ENCODE results near the gene PATE2. TPM values are rescaled to one million over a fixed set of nuclear protein-coding genes. Genes with fewer than 3 reads are reported as not detected.

The PATE2 gene
- 0.15 TPM in 1 of 2 replicates, not detected in the other for total RNA-seq (ENCODE audit: low replicate concordance)

GRCh38 chr11:125778728-125779127 lies at the start of gene PATE2:
PATE2 (minus strand) TSS chr11:125778828; CDS start chr11:125778773, 55 bp downstream.

GRCh38 chr11:125787827-125788226 lies 9.2 kb upstream of the PATE2 start, which contains the start of gene PATE3:
PATE3 (plus strand) TSS chr11:125788127; CDS start chr11:125788152, 25 bp downstream.

GRCh38 chr11:125745979-125746378 lies 32.6 kb downstream of the PATE2 start, which contains the start of gene PATE1:
PATE1 (plus strand) TSS chr11:125746279; CDS start chr11:125746305, 26 bp downstream.

Other genes starting within 250 kb of the PATE2 start
- gene EI24, start 209.4 kb downstream of the PATE2 start, total RNA-seq (ENCODE audit: low replicate concordance): 76.6 and 98.1 TPM in 2 replicates
- 245 and 789 TPM in 2 replicates for gene STT3A, start 186.0 kb downstream of the PATE2 start, total RNA-seq (ENCODE audit: low replicate concordance)
- gene CHEK1, start 153.7 kb downstream of the PATE2 start, total RNA-seq (ENCODE audit: low replicate concordance): 14.2 and 16.1 TPM in 2 replicates
- not detected in 2 replicates for gene ACRV1, start 98.0 kb downstream of the PATE2 start, total RNA-seq (ENCODE audit: low replicate concordance)
- not detected in 2 replicates for gene PATE1, start 32.5 kb downstream of the PATE2 start, total RNA-seq (ENCODE audit: low replicate concordance)
- not detected in 2 replicates for gene PATE3, start 9.3 kb upstream of the PATE2 start, total RNA-seq (ENCODE audit: low replicate concordance)
- gene PATE4, start 54.5 kb upstream of the PATE2 start, total RNA-seq (ENCODE audit: low replicate concordance): not detected in 2 replicates
- 3.0 and 4.0 TPM in 2 replicates for gene HYLS1, start 108.8 kb upstream of the PATE2 start, total RNA-seq (ENCODE audit: low replicate concordance)
- 10.9 and 12.1 TPM in 2 replicates for gene PUS3, start 124.4 kb upstream of the PATE2 start, total RNA-seq (ENCODE audit: low replicate concordance)
- gene DDX25, start 125.7 kb upstream of the PATE2 start, total RNA-seq (ENCODE audit: low replicate concordance): 0.12 TPM in 1 of 2 replicates, not detected in the other
- gene VSIG10L2, start 167.2 kb upstream of the PATE2 start, total RNA-seq (ENCODE audit: low replicate concordance): not detected in 2 replicates

Data from smooth muscle cell of the coronary artery (primary cell).